ENCODE results near the gene LAMTOR3.

The LAMTOR3 gene

GRCh38 chr4:99856166-99856565 is 38.1 kb downstream of the LAMTOR3 start:
- Histone ChIP-seq H3F3A (ENCODE audit: insufficient read depth) (no peaks in the 10 kb centered on the region), H4K20me1 (ENCODE audit: low read depth, low read length) (no peaks in the 10 kb centered on the region), H3K9me3 (ENCODE audit: insufficient read depth, low read length) (no peaks in the 10 kb centered on the region), H3K4me2 (ENCODE audit: low read depth, low read length, poor library complexity, severe bottlenecking) (no peak overlapping the region), H3K27ac (ENCODE audit: low read depth, low read length) (no peak overlapping the region), H3K9ac (ENCODE audit: low read length) (no peak overlapping the region), H3K79me2 (ENCODE audit: insufficient read depth, low read length) (no peaks in the 10 kb centered on the region), H3K4me3 (ENCODE audit: insufficient read depth, low read length, poor library complexity, severe bottlenecking) (no peak overlapping the region), H3K36me3 (ENCODE audit: low read length) (no peaks in the 10 kb centered on the region; the same call in 1 of the 2 replicates), H2AFZ (ENCODE audit: low read depth, low read length, severe bottlenecking) (no peak overlapping the region), H3K27me3 (ENCODE audit: low read length) (no peaks in the 10 kb centered on the region), H3K9me2 (replicated peaks; ENCODE audit: insufficient read depth, low read length) (no peaks in the 10 kb centered on the region)
- no peak for TF ChIP-seq CTCF (IDR thresholded peaks at IDR 0.05; ENCODE audit: insufficient read depth, low read length, poor library complexity, severe bottlenecking)
- no peak for TF ChIP-seq EZH2phosphoT487 (conservative IDR thresholded peaks at IDR 0.05; ENCODE audit: low read length)

- Histone ChIP-seq H4K20me1 (ENCODE audit: low read depth, low read length) (no peaks in the 10 kb centered on the region), H3K27ac (ENCODE audit: low read depth, low read length) (no peak overlapping the region), H3K79me2 (ENCODE audit: insufficient read depth, low read length) (no peaks in the 10 kb centered on the region), H2AFZ (ENCODE audit: low read depth, low read length, severe bottlenecking) (no peak overlapping the region), H3K9me3 (ENCODE audit: insufficient read depth, low read length) (no peaks in the 10 kb centered on the region), H3K36me3 (ENCODE audit: low read length) (no peaks in the 10 kb centered on the region; the same call in 1 of the 2 replicates), H3K4me2 (ENCODE audit: low read depth, low read length, poor library complexity, severe bottlenecking) (no peak overlapping the region), H3K9me2 (replicated peaks; ENCODE audit: insufficient read depth, low read length) (no peaks in the 10 kb centered on the region), H3F3A (ENCODE audit: insufficient read depth) (no peaks in the 10 kb centered on the region), H3K4me3 (ENCODE audit: insufficient read depth, low read length, poor library complexity, severe bottlenecking) (no peak overlapping the region), H3K9ac (ENCODE audit: low read length) (no peak overlapping the region), H3K27me3 (ENCODE audit: low read length) (no peaks in the 10 kb centered on the region)
- TF ChIP-seq CTCF (IDR thresholded peaks at IDR 0.05; ENCODE audit: insufficient read depth, low read length, poor library complexity, severe bottlenecking), result no peak
Observed at GRCh38 chr4:99855678-99856077, 38.5 kb downstream of the LAMTOR3 start.

- no peak overlapping the region for H2AFZ ChIP-seq (ENCODE audit: low read depth, low read length, severe bottlenecking)
Observed at GRCh38 chr4:99853999-99854398, 40.2 kb downstream of the LAMTOR3 start.

More at GRCh38 chr4:99853999-99854398, 40.2 kb downstream of the LAMTOR3 start:
- no peaks in the 10 kb centered on the region for H3F3A ChIP-seq (ENCODE audit: insufficient read depth)
- H3K4me3 ChIP-seq (ENCODE audit: insufficient read depth, low read length, poor library complexity, severe bottlenecking), result no peak overlapping the region
- no peaks in the 10 kb centered on the region for H3K9me2 ChIP-seq (replicated peaks; ENCODE audit: insufficient read depth, low read length)
- H3K4me2 ChIP-seq (ENCODE audit: low read depth, low read length, poor library complexity, severe bottlenecking), result no peak overlapping the region
- no peaks in the 10 kb centered on the region for H3K36me3 ChIP-seq (ENCODE audit: low read length)
- no peak for TF ChIP-seq EZH2phosphoT487 (conservative IDR thresholded peaks at IDR 0.05; ENCODE audit: low read length)
- TF ChIP-seq CTCF (IDR thresholded peaks at IDR 0.05; ENCODE audit: insufficient read depth, low read length, poor library complexity, severe bottlenecking), result no peak
- H3K27ac ChIP-seq (ENCODE audit: low read depth, low read length), result no peak overlapping the region
- H3K79me2 ChIP-seq (ENCODE audit: insufficient read depth, low read length), result no peaks in the 10 kb centered on the region
- H3K9me3 ChIP-seq (ENCODE audit: insufficient read depth, low read length), result no peaks in the 10 kb centered on the region
- H3K27me3 ChIP-seq (ENCODE audit: low read length), result no peaks in the 10 kb centered on the region
- no peaks in the 10 kb centered on the region for H4K20me1 ChIP-seq (ENCODE audit: low read depth, low read length)
- no peak overlapping the region for H3K9ac ChIP-seq (ENCODE audit: low read length)

All from SU-DHL-6 (cell line).